A673 (cell line): Measurements from ENCODE around the gene MRPL20. TPM values are rescaled to one million over a fixed set of nuclear protein-coding genes. Genes with fewer than 3 reads are reported as not detected.
"Not testable (repeated sequence)": the region's sequence is repeated elsewhere in the genome, so short reads cannot be mapped to it uniquely, and the experiment has no call there.

Source experiments
- BruUV-seq: library from RNA; stranded (reverse); fragments of 400-500 nt; replicated peaks from 2 replicates; lab custom pipeline; 2021; lab: Mats Ljungman, UMichigan
- CTCF ChIA-PET: fragments of 300-600 bp; sonication (Branson Sonifier 250); formaldehyde crosslinking; loops from one replicate; lab custom pipeline; 2022; ENCODE audit warnings: antibody characterized with exemption; lab: Charles Lee
- POLR2A ChIA-PET: fragments of 300-600 bp; sonication (Branson Sonifier 250); formaldehyde crosslinking; loops from one replicate; lab custom pipeline; 2022; ENCODE audit warnings: antibody characterized with exemption; ENCODE audit not compliant: low non-redundant PET; lab: Charles Lee
- DNase-seq: peaks from one replicate; pipeline ENCODE4 v3.0.0-alpha.2; 2015; ENCODE audit warnings: low spot score
- H3K27ac ChIP-seq: fragments of 200-600 bp; sonication (generic); 2 replicates; pipeline ENCODE4 v1.5.1; 2016; ENCODE audit warnings: mixed run types, low read depth, mild to moderate bottlenecking, mixed read lengths, antibody characterized with exemption, low read length; ENCODE audit not compliant: poor library complexity, severe bottlenecking
- H3K27me3 ChIP-seq: fragments of 200-600 bp; sonication (generic); replicated peaks from 2 replicates; pipeline ENCODE4 v1.6.1; 2017; ENCODE audit warnings: mixed run types, low read depth, mild to moderate bottlenecking, mixed read lengths, antibody characterized with exemption, low read length; ENCODE audit not compliant: insufficient read depth, poor library complexity
- H3K36me3 ChIP-seq: fragments of 200-600 bp; sonication (generic); 2 replicates; pipeline ENCODE4 v1.6.1; 2016; ENCODE audit warnings: mixed run types, mild to moderate bottlenecking, mixed read lengths, antibody characterized with exemption, low read length; ENCODE audit not compliant: insufficient read depth, poor library complexity, severe bottlenecking
- H3K4me1 ChIP-seq: fragments of 200-600 bp; sonication (generic); 2 replicates; pipeline ENCODE4 v1.6.1; 2017; ENCODE audit warnings: mixed run types, mild to moderate bottlenecking, mixed read lengths, antibody characterized with exemption, low read length; ENCODE audit not compliant: insufficient read depth, poor library complexity, severe bottlenecking
- H3K4me3 ChIP-seq: fragments of 200-600 bp; sonication (generic); 2 replicates; pipeline ENCODE4 v1.5.1; 2016; ENCODE audit warnings: low read depth, mixed run types, mild to moderate bottlenecking, mixed read lengths, low read length; ENCODE audit not compliant: poor library complexity, severe bottlenecking
- H3K9me3 ChIP-seq: fragments of 200-600 bp; sonication (generic); 2 replicates; pipeline ENCODE4 v1.6.1; 2016; ENCODE audit warnings: mixed run types, low read depth, mild to moderate bottlenecking, mixed read lengths, antibody characterized with exemption, low read length; ENCODE audit not compliant: poor library complexity, severe bottlenecking
- EZH2 ChIP-seq: fragments of 200-600 bp; sonication (generic); IDR thresholded peaks from 2 replicates; pipeline ENCODE4 v1.6.1; 2017; ENCODE audit warnings: borderline replicate concordance, low read depth, mild to moderate bottlenecking, mixed read lengths, antibody characterized with exemption, low read length; ENCODE audit not compliant: poor library complexity, severe bottlenecking
- intact Hi-C: fragments of 100-400 bp; cut with micrococcal nuclease; formaldehyde crosslinking; loops from one replicate; pipeline ENCODE4 v1.10.0; 2022; ENCODE audit not compliant: unreplicated experiment
- total RNA-seq: library from RNA; stranded (reverse); gene quantifications from 2 replicates; pipeline ENCODE4 v1.2.3, GENCODE V29; 2021
- TF ChIP-seq, protein P1 (sequence below): fragments of 300-800, 200-600 bp; sonication (generic); conservative IDR thresholded peaks from 2 replicates; pipeline ENCODE4 v1.5.1; 2017; ENCODE audit warnings: low read depth, mild to moderate bottlenecking, antibody characterized with exemption, low read length, moderate library complexity, mixed read lengths

The MRPL20 gene
- total RNA-seq, 1 experiment from 2014 or later: 151 TPM

DNA sequence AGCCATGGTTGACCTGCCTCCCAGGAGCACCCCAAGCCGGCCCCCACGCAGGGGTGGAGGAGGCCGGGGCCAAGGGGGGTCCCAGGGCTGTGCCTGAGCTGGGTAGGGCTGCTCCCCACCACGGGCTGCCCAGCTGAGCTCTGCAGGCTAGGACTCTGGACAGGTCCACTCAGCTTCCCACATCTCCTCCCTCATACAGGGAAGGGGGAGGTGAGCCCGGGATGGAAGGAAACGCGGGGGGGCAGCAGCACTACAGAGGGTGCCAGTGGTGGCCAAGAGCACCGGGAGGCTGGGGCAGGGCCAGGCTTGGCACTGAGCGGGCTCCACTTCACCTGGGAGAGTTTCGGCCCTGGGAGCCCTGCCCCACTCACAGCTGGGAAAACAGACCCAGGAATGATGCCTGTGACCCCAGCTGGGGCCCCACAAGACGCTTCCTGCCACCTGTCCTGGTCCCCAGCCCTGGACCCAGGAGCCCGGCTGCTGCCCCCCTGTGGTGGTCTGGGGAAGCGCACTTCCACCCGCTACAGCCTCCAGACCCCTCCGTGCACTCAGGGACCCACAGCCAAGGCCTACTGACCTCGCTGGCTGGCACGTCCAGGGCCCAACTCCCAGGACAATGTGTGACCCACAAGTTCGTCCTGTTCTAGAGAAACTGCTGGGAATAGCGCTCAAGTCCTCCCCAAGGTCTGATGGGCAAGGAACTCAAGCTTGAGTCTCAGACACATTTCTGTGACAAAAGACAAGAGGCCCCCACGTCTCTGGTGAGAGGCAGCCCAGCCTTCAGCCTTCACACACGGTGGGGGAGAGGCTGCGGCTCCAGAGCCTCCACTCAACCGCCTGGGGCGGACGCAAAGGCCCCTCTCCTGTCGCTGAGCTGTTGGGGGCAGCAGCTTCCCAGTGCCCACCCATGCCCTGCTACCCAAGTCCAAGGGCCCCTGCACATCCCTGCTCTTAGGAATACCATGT is 35.1 kb downstream of the MRPL20 start:
- H3K36me3 ChIP-seq: no peaks in the 10 kb centered on the region
- no peak overlapping the region for H3K27ac ChIP-seq
- H3K4me1 ChIP-seq: peaks cover 10% of the 10 kb centered on the region
- H3K9me3 ChIP-seq: no peaks in the 10 kb centered on the region
- no TSS peak for BruUV-seq
- H3K4me3 ChIP-seq: no peak overlapping the region
- no peaks in the 10 kb centered on the region for H3K27me3 ChIP-seq
- DNase-seq: peak; percentile 63
- intact Hi-C loops: loop anchor here (10.0 kb wide), 1 partner anchor 257 kb away; the partner anchor contains the start of gene C1orf159
- POLR2A ChIA-PET: no interaction called here
- TF ChIP-seq, protein P1, sequence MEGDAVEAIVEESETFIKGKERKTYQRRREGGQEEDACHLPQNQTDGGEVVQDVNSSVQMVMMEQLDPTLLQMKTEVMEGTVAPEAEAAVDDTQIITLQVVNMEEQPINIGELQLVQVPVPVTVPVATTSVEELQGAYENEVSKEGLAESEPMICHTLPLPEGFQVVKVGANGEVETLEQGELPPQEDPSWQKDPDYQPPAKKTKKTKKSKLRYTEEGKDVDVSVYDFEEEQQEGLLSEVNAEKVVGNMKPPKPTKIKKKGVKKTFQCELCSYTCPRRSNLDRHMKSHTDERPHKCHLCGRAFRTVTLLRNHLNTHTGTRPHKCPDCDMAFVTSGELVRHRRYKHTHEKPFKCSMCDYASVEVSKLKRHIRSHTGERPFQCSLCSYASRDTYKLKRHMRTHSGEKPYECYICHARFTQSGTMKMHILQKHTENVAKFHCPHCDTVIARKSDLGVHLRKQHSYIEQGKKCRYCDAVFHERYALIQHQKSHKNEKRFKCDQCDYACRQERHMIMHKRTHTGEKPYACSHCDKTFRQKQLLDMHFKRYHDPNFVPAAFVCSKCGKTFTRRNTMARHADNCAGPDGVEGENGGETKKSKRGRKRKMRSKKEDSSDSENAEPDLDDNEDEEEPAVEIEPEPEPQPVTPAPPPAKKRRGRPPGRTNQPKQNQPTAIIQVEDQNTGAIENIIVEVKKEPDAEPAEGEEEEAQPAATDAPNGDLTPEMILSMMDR: peak; percentile 96
- TF ChIP-seq EZH2: no peak
- CTCF ChIA-PET: interaction anchor here (0.6 to 1.3 kb wide), 4 partner anchors 49 to 468 kb away, joined by 3 to 9 read pairs (median 4); partner anchors contain the start of gene ANKRD65

DNA sequence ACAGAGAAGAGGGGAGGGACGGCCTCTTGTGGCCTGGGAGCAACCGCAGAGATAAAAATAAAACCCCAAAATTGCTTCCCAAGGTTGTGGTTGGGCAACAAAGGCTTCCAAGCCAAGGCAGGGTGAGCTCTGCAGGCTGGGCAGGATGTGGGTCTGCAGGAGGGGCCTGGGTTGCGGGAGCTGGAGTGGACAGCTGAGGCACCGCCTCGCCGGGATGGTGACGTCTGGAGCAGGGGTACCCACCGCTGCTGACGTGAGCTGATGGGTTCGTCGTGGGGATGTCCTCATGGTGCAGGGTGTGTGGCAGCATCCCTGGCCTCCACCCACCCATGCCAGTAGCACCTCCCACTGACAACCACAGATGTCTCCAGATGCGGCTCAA is 35.7 kb downstream of the MRPL20 start:
- ChIA-PET POLR2A (no interaction called here), CTCF (interaction anchor here (0.7 to 1.3 kb wide), 2 partner anchors 249 to 467 kb away, joined by 3 read pairs; no protein-coding TSS in a partner anchor)
- H3K9me3 ChIP-seq: no peaks in the 10 kb centered on the region
- no peak for DNase-seq
- no peak overlapping the region for H3K4me3 ChIP-seq
- H3K36me3 ChIP-seq: no peaks in the 10 kb centered on the region
- TF ChIP-seq, protein P1: no peak
- no peak for TF ChIP-seq EZH2
- H3K27ac ChIP-seq: no peak overlapping the region
- intact Hi-C loops: loop anchor here (10.0 kb wide), 1 partner anchor 257 kb away; the partner anchor contains the start of gene C1orf159
- peaks cover 10% of the 10 kb centered on the region for H3K4me1 ChIP-seq
- no peaks in the 10 kb centered on the region for H3K27me3 ChIP-seq
- BruUV-seq: no TSS peak

DNA sequence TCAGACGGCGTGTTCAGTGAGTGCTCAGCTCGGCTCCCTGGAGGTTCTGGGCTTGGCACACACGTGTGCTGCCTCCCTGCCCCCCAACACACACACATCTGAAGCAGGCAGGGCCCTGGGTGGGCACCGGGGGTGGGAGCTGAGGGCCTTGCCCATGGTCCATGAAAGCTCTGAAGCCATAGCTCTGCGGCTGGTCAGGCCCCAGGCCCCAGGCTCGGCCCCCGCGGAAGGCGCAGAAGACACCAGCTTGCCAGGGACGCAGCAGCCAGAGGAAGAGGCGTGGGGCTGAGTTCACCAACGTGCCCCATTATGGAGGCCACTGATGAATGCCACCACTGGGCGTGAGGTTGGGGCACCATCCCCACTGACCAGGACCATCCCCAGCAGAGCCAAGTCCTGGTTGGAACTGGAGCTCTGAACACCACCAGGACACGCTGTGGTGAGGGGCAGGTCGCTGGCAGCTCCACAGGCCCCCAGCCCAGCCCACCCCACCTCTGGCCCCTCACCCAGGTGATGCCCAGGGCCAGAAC is 36.3 kb downstream of the MRPL20 start:
- intact Hi-C loops: loop anchor here (10.0 kb wide), 1 partner anchor 256 kb away; the partner anchor contains the start of gene C1orf159
- H3K27ac ChIP-seq: no peak overlapping the region
- POLR2A ChIA-PET: no interaction called here
- no peaks in the 10 kb centered on the region for H3K27me3 ChIP-seq
- DNase-seq: no peak
- no TSS peak for BruUV-seq
- H3K36me3 ChIP-seq: no peaks in the 10 kb centered on the region
- no peaks in the 10 kb centered on the region for H3K9me3 ChIP-seq
- H3K4me3 ChIP-seq: no peak overlapping the region
- CTCF ChIA-PET: interaction anchor here (0.7 kb wide), 1 partner anchor 466 kb away, joined by 3 read pairs; no protein-coding TSS in a partner anchor
- H3K4me1 ChIP-seq: peaks cover 10% of the 10 kb centered on the region
- TF ChIP-seq, protein P1: no peak
- TF ChIP-seq EZH2: no peak

DNA sequence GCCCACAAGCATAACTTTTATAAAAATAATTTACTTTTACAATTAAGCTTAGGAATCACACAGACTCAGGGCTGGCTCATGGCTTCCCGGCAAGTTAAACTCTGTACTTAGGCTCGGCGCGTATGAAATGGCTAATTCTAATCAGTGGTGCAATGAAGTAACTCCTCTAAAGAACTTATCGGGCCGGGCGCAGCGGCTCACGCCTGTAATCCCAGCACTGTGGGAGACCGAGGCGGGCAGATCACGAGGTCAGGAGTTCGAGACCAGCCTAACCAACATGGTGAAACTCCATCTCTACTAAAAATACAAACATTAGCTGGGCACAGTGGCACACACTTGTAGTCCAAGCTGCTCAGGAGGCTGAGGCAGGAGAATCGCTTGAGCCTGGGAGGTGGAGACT is 37.0 kb downstream of the MRPL20 start:
- BruUV-seq, H3K27me3 ChIP-seq, POLR2A ChIA-PET: not testable (repeated sequence)

More for the DNA sequence above, 37.0 kb downstream of the MRPL20 start:
- H3K9me3 ChIP-seq, DNase-seq, H3K36me3 ChIP-seq, H3K4me3 ChIP-seq, H3K27ac ChIP-seq: not testable (repeated sequence)
- CTCF ChIA-PET: interaction anchor here (0.7 to 1.4 kb wide), 2 partner anchors 30 to 32 kb away, joined by 3 to 4 read pairs; no protein-coding TSS in a partner anchor
- H3K4me1 ChIP-seq: peaks cover 10% of the 10 kb centered on the region
- intact Hi-C loops: loop anchor here (10.0 kb wide), 1 partner anchor 255 kb away; the partner anchor contains the start of gene C1orf159
